ENCODE measurements around the gene GHR. TPM values are rescaled to one million over a fixed set of nuclear protein-coding genes. Genes with fewer than 3 reads are reported as not detected.

The GHR gene
- total RNA-seq, 1 experiment from 2014 or later: not detected

GRCh38 chr5:42462083-42462482 is 38.8 kb downstream of the GHR start:
- no peak for DNase-seq (ENCODE audit: low read depth)

DNA sequence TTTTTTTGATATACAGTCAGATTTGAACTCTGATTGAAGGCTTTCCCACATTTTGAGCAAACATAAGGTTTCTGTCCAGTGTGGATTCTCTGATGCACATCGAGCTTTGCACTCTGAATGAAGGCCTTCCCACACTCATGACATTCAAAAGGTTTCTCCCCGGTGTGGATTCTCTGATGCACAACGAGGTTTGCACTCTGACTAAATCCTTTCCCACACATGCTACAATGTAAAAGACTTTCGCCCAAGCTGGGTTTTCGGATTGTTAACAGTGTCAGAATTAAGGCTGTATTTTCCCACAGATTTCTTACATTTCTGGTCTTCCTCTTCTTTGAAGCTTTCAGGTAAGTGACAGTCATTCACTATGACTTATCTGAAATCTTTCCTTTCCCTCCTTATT is 44.3 kb downstream of the GHR start:
- DNase-seq (ENCODE audit: low read depth): no peak

DNA sequence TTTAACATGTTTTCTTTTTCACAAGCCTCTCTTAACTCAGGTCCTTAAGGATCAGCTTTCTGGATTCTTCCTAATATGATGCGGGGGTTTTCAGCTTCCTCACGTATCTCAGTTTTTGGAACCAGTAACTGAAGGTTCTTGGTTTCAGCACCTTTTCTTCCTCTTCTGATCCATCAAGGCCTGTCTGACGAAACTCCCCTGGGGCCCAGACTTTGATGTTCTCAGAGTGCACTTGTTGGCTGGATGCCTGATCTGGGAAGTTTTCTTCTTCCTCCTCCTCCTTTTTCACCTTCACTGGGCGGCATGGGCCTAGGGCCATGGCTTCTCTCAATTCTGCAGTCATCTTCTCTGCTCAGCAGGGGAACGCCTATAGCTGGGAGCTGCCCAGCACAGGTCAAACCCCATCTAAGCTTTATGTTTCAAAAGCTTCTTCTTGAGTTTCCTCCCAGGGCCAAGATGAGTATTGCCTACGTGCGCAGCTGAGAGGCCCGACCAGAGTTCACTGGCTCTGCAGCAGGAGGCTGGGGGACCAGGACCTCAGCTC is 44.8 kb downstream of the GHR start:
- DNase-seq (ENCODE audit: low read depth): no peak

- no peak for DNase-seq (ENCODE audit: low read depth)
These were observed 60.4 kb downstream of the GHR start for GRCh38 chr5:42483472-42484154.

DNA sequence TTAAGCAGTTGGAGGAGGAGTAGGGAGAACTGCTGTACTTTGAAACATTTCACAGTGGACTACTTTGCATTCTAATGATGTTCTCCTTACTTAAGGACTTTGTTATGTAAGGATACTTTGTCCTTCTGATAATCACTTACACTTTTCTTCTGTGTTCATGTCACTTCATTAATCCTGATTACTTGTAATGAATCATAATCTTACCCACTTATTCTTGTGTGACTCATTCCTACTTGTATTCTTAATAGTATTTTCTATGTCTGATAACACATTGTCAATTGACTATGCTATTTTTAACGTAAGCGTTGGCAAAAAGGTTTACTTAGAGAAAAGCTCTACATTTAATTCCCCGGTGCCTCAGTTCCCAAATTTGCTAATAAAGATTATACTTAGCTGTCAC is 63.8 kb downstream of the GHR start:
- DNase-seq (ENCODE audit: low read depth): no peak

DNA sequence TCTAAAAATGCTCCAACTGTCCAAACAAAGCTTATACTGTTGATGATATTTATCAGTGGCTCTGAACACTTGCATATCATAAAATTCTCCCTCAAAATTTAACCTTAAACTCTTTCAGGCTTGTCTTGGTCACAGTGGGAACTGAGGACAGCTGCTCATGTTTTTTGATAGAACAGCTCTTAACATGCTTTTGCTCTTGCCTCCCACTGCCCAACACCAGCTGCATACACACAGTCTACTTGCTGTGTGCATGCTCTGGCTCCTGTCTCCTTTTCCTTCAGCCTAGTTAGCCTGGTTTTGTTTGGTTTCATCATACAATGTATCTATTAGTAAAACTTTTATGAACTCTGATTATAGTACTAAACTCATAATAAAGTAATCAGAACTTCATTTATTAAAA is 64.6 kb downstream of the GHR start:
- no peak for DNase-seq (ENCODE audit: low read depth)

GRCh38 chr5:42490831-42491230 is 67.6 kb downstream of the GHR start:
- DNase-seq (ENCODE audit: low read depth): no peak

GRCh38 chr5:42491699-42492098 is 68.5 kb downstream of the GHR start:
- no peak for DNase-seq (ENCODE audit: low read depth)

- no peak for DNase-seq (ENCODE audit: low read depth)
These were observed 69.7 kb downstream of the GHR start for GRCh38 chr5:42492974-42493373.

DNA sequence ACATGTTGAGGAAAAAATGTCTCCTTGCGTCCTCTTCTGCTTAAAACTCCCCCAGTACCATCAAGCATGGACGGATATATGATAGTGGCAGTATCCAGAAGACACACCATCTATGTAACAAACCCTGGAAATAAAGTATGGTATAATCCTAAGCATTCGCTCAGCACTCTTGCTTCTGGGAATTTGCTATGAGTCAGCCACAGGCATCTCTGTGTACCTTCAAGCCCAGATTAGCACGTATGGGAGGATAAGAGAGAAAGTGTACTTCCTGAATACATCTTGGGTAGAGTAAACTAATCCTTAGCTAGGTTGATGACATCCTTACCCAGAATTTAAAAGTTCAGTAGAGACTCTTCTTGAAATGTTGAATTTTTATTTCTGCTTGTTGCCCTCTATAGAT is 71.2 kb downstream of the GHR start:
- DNase-seq (ENCODE audit: low read depth): no peak

DNA sequence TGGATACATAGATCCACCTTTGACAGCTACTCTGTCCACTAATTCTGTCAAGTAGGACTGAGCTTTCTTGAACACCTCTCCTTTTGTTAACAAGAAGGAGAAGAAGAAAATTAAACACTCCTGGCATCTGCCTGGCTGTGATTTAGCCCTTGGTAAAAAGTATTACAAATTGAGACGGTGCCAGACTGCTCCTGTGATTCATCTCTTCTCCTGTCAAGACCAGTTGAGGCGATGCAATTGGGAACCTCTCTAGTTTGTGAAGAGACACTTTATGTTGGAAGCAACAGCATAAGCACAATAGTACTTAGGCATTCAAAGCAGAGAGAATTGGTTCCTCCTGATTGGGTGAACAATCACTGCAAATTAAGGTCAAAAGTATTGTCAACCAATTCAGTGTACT is 72.7 kb downstream of the GHR start:
- no peak for DNase-seq (ENCODE audit: low read depth)

- no peak for DNase-seq (ENCODE audit: low read depth)
These were observed 73.3 kb downstream of the GHR start for GRCh38 chr5:42496397-42497156.

GRCh38 chr5:42498000-42498399 is 74.8 kb downstream of the GHR start:
- DNase-seq (ENCODE audit: low read depth): no peak

DNA sequence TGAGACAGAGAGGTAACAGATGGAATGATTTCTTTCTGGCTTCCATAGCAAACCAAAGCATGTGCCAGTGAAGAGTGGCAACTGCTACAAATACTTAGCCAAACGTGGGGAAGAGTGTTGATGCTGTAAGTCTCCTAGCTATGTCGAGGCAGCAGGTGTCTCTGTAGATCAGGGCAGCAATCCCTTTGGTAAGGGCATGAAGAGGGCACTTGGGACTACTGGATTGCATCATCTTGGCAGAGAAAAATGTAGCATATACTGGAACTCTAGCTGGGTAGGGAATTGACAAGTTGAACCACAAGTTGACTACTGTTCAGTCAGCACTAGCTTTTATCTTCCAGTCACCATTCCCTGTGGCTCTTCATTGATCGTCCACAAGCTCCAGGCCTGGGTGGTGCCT is 75.8 kb downstream of the GHR start:
- DNase-seq (ENCODE audit: low read depth): no peak

DNA sequence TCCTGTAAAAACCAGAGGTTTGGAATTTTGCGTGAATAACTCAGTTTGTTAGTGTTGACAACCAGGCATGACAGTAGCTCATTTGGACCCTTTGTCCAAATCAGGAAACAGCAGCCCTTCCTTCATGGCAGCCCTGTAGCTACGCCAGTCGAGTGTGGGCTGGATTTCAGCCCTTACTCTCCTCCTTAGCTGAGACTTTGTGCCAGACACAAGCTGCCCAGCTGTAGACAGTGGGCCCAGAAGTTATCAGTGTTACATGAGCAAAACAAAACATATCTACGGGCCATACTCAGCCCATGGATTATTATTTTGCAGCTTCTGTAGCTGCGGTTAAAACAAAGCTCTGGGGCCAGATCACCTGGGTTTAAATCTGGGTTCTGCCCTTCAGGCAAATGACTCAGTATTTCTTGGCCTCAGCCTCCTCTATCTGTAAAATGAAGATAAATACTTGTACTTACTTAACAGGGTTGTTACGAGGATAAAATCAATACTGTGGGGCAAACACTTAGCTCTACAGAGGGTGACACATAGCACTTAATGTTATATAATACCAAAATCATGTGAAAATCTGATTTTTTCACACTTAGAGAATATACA is 76.9 kb downstream of the GHR start:
- DNase-seq (ENCODE audit: low read depth): no peak

DNA sequence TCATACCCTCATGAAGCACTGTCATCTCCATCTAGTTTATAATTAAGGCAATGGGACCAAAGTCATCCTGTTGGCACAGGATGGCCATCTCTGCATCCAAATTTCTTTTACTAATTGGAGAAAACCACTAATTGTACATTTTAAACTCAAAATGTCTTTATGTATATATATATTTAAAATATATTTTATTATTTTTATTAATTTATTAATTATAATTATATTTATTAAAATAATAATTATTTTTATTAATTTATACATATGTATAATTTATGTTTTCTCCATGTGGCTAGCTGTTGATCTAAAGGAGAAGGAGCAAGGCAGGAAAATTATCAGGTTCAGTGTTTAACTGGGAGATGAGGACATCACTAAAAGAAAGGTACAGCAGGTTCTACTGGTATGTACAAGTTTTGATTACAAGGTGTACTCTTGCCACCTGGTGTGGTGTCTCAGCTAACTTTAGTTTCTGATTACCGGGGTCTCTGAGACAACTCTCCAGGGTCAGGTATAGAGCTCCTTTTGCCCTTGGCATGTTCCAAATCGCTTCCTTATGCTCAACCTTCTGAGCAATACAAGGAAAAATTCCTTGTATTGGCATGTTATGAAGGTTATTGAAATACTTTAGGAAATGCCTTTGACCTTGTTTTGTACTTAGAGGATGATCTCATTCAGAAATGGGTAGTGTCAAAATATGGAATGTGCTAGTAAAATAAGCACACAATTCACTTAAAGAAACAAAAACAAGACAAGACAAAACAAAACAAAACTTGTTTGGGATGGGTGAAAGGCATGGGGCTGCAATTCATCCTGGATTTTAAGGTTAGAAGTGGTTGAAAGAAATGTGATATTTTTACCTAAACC is 79.6 kb downstream of the GHR start:
- DNase-seq (ENCODE audit: low read depth): no peak

DNA sequence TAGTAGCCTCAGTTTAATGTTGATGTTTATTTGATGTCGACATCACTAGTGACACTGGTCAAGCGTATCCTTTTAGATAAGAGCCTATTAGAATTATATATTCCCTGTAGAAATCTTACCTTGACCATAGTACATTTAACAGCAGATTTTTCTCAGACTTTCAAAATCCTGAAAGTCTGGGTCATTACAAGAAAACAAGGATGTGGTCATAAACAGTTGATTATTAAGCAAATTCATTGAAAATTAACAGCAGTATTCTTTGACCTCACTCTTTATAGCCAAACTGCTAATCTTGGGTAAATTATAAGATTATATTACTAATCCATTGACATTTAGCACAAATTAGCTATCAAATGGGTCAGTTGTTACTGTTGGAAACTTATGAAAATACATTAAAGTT is 83.4 kb downstream of the GHR start:
- DNase-seq (ENCODE audit: low read depth): no peak

DNA sequence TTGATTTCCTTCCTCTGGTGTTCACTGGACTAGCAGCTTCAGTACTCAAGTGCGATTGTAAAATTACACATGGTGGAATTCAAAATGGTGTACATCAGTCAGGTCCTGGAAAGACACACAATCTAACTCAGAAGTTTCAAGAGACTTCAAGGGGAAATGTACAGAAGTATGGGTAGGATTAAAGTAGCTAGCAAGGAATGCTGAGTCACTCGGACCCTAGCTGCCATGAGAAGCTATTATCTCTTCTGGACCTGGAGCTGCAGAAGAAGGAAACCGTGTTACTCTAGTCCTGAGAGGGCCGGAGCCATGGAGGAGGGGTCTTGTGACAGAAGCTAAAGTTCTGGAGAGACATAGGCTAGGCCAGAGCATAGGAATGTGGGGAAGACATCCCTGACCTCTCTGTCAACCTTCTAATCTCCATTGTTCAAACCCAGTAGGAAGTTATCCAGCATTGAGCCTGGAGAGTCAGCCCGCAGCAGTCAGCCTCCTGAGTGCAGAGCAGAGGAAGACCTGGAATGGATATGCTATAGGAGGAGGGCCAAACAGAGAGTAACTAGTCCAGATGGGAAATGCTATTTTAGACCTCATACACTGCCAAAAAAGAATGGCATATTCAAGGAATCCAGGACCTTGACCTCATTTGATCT is 84.3 kb downstream of the GHR start:
- DNase-seq (ENCODE audit: low read depth): no peak

- DNase-seq (ENCODE audit: low read depth): no peak
These were observed 90.0 kb downstream of the GHR start for GRCh38 chr5:42513246-42513645.

DNA sequence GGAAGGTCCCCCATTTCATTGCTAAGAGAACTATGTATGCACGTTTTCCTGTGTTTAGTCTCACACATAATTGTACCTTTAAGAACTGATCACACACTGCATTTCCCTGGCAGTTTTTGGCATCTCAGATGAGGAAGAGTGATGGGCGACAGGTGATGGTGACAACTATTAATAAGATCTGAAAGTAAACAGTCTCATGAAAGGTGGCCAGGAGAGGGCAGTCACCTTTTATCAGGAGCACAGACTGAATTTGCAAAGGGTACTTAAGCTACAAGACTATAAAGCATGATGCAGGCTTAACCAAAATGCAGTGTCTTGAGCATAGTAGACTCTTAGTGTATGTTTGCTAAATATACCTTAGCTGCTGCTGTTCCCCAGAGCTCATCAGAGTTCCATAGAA is 91.5 kb downstream of the GHR start:
- DNase-seq (ENCODE audit: low read depth): no peak

GRCh38 chr5:42515504-42515903 is 92.3 kb downstream of the GHR start:
- DNase-seq (ENCODE audit: low read depth): no peak
